K562 (cell line): ENCODE data around the gene POP7. TPM values are rescaled to one million over a fixed set of nuclear protein-coding genes. Genes with fewer than 3 reads are reported as not detected.

Experiments used
- DMBX1 ChIP-seq: fragments of 250-450 bp; sonication (Bioruptor Pico); IDR thresholded peaks from 2 replicates; pipeline ENCODE4 v1.8.0; 2022; ENCODE audit warnings: inconsistent platforms, mild to moderate bottlenecking, moderate library complexity, borderline replicate concordance
- ETS2 ChIP-seq: IDR thresholded peaks from 2 replicates; pipeline ENCODE4 v1.6.1; 2016; ENCODE audit warnings: borderline replicate concordance, missing genetic modification characterization, mild to moderate bottlenecking, moderate library complexity, missing compliant biosample characterization; ENCODE audit not compliant: poor library complexity, severe bottlenecking
- FOXK1 ChIP-seq: sonication (generic); formaldehyde crosslinking; IDR thresholded peaks from 2 replicates; pipeline ENCODE4 v1.8.0; 2022; ENCODE audit warnings: missing genetic modification reagents, mild to moderate bottlenecking, borderline replicate concordance
- HMGN3 ChIP-seq: IDR thresholded peaks from 2 replicates; pipeline ENCODE4 v1.6.1; 2011; ENCODE audit warnings: borderline replicate concordance, low read depth, mild to moderate bottlenecking, mixed read lengths, low read length; ENCODE audit not compliant: insufficient read length; ENCODE audit errors: extremely low read depth
- HOXB6 ChIP-seq: fragments of 250-450 bp; sonication (Bioruptor Pico); IDR thresholded peaks from 2 replicates; pipeline ENCODE4 v1.5.1; 2022; ENCODE audit warnings: mild to moderate bottlenecking, borderline replicate concordance
- KLF10 ChIP-seq: fragments of 250-450 bp; sonication (Bioruptor Pico); IDR thresholded peaks from 2 replicates; pipeline ENCODE4 v1.6.1; 2021; ENCODE audit warnings: matching md5 sums
- MXD1 ChIP-seq: fragments of 250-450 bp; sonication (Bioruptor Pico); IDR thresholded peaks from 2 replicates; pipeline ENCODE4 v1.8.0; 2021; ENCODE audit warnings: borderline replicate concordance, mild to moderate bottlenecking, moderate library complexity; ENCODE audit not compliant: poor library complexity, severe bottlenecking
- NFYB ChIP-seq: IDR thresholded peaks from 2 replicates; pipeline ENCODE4 v1.6.1; 2011; ENCODE audit warnings: mild to moderate bottlenecking, moderate library complexity; ENCODE audit not compliant: insufficient read length; ENCODE audit errors: extremely low read depth
- RBM14 ChIP-seq: fragments of 200-400 bp; formaldehyde crosslinking; IDR thresholded peaks from 2 replicates; pipeline ENCODE4 v1.6.1; 2018; ENCODE audit warnings: low read depth, mild to moderate bottlenecking, low read length, moderate library complexity, borderline replicate concordance; ENCODE audit not compliant: insufficient read depth
- REST ChIP-seq, 2 experiments: fragments of 450-650 bp; formaldehyde crosslinking in 1 of 2; IDR thresholded peaks; 2 replicates each; pipeline versions ENCODE4 v1.4.0 to v1.6.1; 2014 to 2020; ENCODE audit warnings: mild to moderate bottlenecking in 2 of 2, borderline replicate concordance in 1 of 2, low read depth in 1 of 2
- SLC30A9 ChIP-seq: fragments of 250-450 bp; sonication (Bioruptor Pico); IDR thresholded peaks from 2 replicates; pipeline ENCODE4 v1.8.0; 2022; ENCODE audit warnings: mild to moderate bottlenecking, moderate library complexity
- ZFX ChIP-seq: sonication (generic); formaldehyde crosslinking; IDR thresholded peaks from 2 replicates; pipeline ENCODE4 v1.8.0; 2022; ENCODE audit warnings: mild to moderate bottlenecking, missing genetic modification reagents, moderate library complexity
- ZKSCAN8 ChIP-seq: fragments of 200-800 bp; sonication (Bioruptor generic); IDR thresholded peaks from 2 replicates; pipeline ENCODE4 v1.6.1; 2016; ENCODE audit warnings: missing genetic modification characterization, missing compliant biosample characterization
- ZNF121 ChIP-seq: sonication (generic); formaldehyde crosslinking; conservative IDR thresholded peaks from 2 replicates; pipeline ENCODE4 v1.8.0; 2022; ENCODE audit warnings: missing genetic modification reagents
- ZNF24 ChIP-seq: fragments of 450-650 bp; IDR thresholded peaks from 2 replicates; pipeline ENCODE4 v1.6.1; 2016
- ZNF324 ChIP-seq: fragments of 250-450 bp; sonication (Bioruptor Pico); IDR thresholded peaks from 2 replicates; pipeline ENCODE4 v1.4.0; 2020; ENCODE audit warnings: mild to moderate bottlenecking
- ZNF449 ChIP-seq: fragments of 250-450 bp; sonication (Bioruptor Pico); IDR thresholded peaks from 2 replicates; pipeline ENCODE4 v1.8.0; 2022; ENCODE audit warnings: moderate library complexity, mild to moderate bottlenecking, inconsistent platforms
- polyA plus RNA-seq, 8 experiments: library from polyadenylated mRNA; depleted of rRNA in 4 of 8; stranded (reverse) in 5 of 8; unstranded in 3 of 8; fragments of >200 nt; fragmentation: Nextera tagmentation in 2 of 8; fragmentation: Illumina TruSeq in 1 of 8; extraction: Ambion mirVana in 2 of 8; extraction: Trizol in 1 of 8; gene quantifications; 2 replicates each; pipeline versions ENCODE4 v1.2.1 to v1.2.3, GENCODE V29; 2011 to 2014; ENCODE audit warnings: inconsistent platforms in 1 of 8, missing spikeins in 1 of 8
- total RNA-seq, 7 experiments: library from RNA; depleted of rRNA in 6 of 7; stranded (reverse); fragments of >200 nt in 6 of 7; fragmentation: Illumina TruSeq in 2 of 7; extraction: Trizol in 2 of 7; gene quantifications; 2 replicates each; pipeline versions ENCODE4 v1.2.1 to v1.2.3, GENCODE V29; 2011 to 2021; ENCODE audit warnings: low replicate concordance in 1 of 7

POP7 gene
- total and polyA plus RNA-seq, 9 of the 15 experiments (the other 6 are each of a cell fraction or from before 2014, with no cell fraction given), result 11.5 to 163 (median 68.9) TPM

- TF ChIP-seq REST (IDR thresholded peaks at IDR 0.05; ENCODE audit: borderline replicate concordance) (peak; percentile 60), REST (CRISPR knock-in tag; IDR thresholded peaks at IDR 0.05; ENCODE audit: low read depth) (no peak), ZNF121 (CRISPR knock-in tag) (no peak), KLF10 (CRISPR knock-in tag) (no peak), ZNF449 (0 out of 2 replicates have a peak, but pooled peaks have one; percentile 50), HMGN3 (no peak), ZFX (CRISPR knock-in tag) (peak; percentile 75), ZKSCAN8 (CRISPR knock-in tag) (no peak), ZNF324 (CRISPR knock-in tag) (no peak), DMBX1 (CRISPR knock-in tag) (0 out of 2 replicates have a peak, but pooled peaks have one; percentile 45), NFYB (no peak), FOXK1 (no peak), ETS2 (tag) (no peak), RBM14 (no peak), ZNF24 (no peak), SLC30A9 (CRISPR knock-in tag) (no peak), HOXB6 (CRISPR knock-in tag) (no peak), MXD1 (CRISPR knock-in tag) (no peak)
Measured at GRCh38 chr7:100694098-100694745, 11.7 kb upstream of the POP7 start, which contains the start of gene GIGYF1 (continued).
